Skeletal muscle tissue (tissue), 4 donors: ENCODE measurements around the gene C6orf62. TPM values are rescaled to one million over a fixed set of nuclear protein-coding genes. Genes with fewer than 3 reads are reported as not detected.
"Not testable (repeated sequence)": the region's sequence is repeated elsewhere in the genome, so short reads cannot be mapped to it uniquely, and the experiment has no call there.

Experiments used
- H3K27ac ChIP-seq: one replicate; pipeline ENCODE4 v1.7.0; 2013; ENCODE audit warnings: mild to moderate bottlenecking, low read depth, low read length, inconsistent platforms
- H3K27me3 ChIP-seq, 3 donors: one replicate each; pipeline ENCODE4 v1.7.0; 2013; ENCODE audit warnings: low read length in 3 of 3; ENCODE audit not compliant: control insufficient read depth in 3 of 3, insufficient read depth in 3 of 3
- H3K36me3 ChIP-seq, 3 donors: one replicate each; pipeline ENCODE4 v1.7.0; 2013; ENCODE audit warnings: low read length in 3 of 3; ENCODE audit not compliant: control insufficient read depth in 3 of 3, insufficient read depth in 3 of 3
- H3K4me1 ChIP-seq, 3 donors: one replicate each; pipeline ENCODE4 v1.7.0; 2013; ENCODE audit warnings: low read length in 3 of 3, mild to moderate bottlenecking in 3 of 3; ENCODE audit not compliant: control insufficient read depth in 3 of 3, insufficient read depth in 3 of 3
- H3K4me3 ChIP-seq, 3 donors: one replicate each; pipeline ENCODE4 v1.7.0; 2013; ENCODE audit warnings: low read length in 3 of 3
- H3K9ac ChIP-seq, 3 donors: one replicate each; pipeline ENCODE4 v1.7.0; 2013; ENCODE audit warnings: low read length in 3 of 3, mild to moderate bottlenecking in 3 of 3, moderate library complexity in 2 of 3, low read depth in 1 of 3
- H3K9me3 ChIP-seq, 3 donors: one replicate each; pipeline ENCODE4 v1.7.0; 2013; ENCODE audit warnings: low read length in 3 of 3; ENCODE audit not compliant: control insufficient read depth in 3 of 3
- total RNA-seq: library from RNA; depleted of rRNA; stranded (reverse); fragments of >200 nt; gene quantifications from one replicate; pipeline ENCODE4 v1.2.3, GENCODE V29; 2014
- donor health status: Osteomylitis.

C6orf62 gene
- total RNA-seq, 1 donor from 2014 or later: 41.2 TPM

GRCh38 chr6:24759718-24760117 is 40.8 kb upstream of the C6orf62 start:
- Histone ChIP-seq H3K9ac (no peak overlapping the region), H3K4me3 (no peak overlapping the region), H3K27me3 (no peaks in the 10 kb centered on the region), H3K9me3 (no peaks in the 10 kb centered on the region), H3K36me3 (no peaks in the 10 kb centered on the region), H3K4me1 (no peaks in the 10 kb centered on the region), H3K27ac (no peak overlapping the region)

GRCh38 chr6:24757611-24758010 is 38.7 kb upstream of the C6orf62 start:
- no peaks in the 10 kb centered on the region for H3K36me3 ChIP-seq
- H3K27me3 ChIP-seq: no peaks in the 10 kb centered on the region
- H3K4me1 ChIP-seq: no peaks in the 10 kb centered on the region
- no peak overlapping the region for H3K9ac ChIP-seq
- H3K9me3 ChIP-seq: no peaks in the 10 kb centered on the region
- no peak overlapping the region for H3K27ac ChIP-seq
- H3K4me3 ChIP-seq: no peak overlapping the region

- H3K4me1 ChIP-seq: no peaks in the 10 kb centered on the region
- no peak overlapping the region for H3K27ac ChIP-seq
- H3K9me3 ChIP-seq: no peaks in the 10 kb centered on the region
- no peak overlapping the region for H3K4me3 ChIP-seq
- no peak overlapping the region for H3K9ac ChIP-seq
- H3K36me3 ChIP-seq: no peaks in the 10 kb centered on the region
- no peaks in the 10 kb centered on the region for H3K27me3 ChIP-seq
These were observed 36.3 kb upstream of the C6orf62 start for GRCh38 chr6:24755279-24755678.

- not testable (repeated sequence) for H3K27ac ChIP-seq, H3K4me3 ChIP-seq, H3K4me1 ChIP-seq, H3K9ac ChIP-seq, H3K9me3 ChIP-seq, H3K27me3 ChIP-seq, H3K36me3 ChIP-seq
These were observed 35.4 kb upstream of the C6orf62 start for GRCh38 chr6:24754378-24754777.

- Histone ChIP-seq H3K4me3 (no peak overlapping the region), H3K36me3 (no peaks in the 10 kb centered on the region), H3K9ac (no peak overlapping the region), H3K9me3 (no peaks in the 10 kb centered on the region), H3K27me3 (no peaks in the 10 kb centered on the region), H3K27ac (no peak overlapping the region), H3K4me1 (no peaks in the 10 kb centered on the region)
These were observed 34.6 kb upstream of the C6orf62 start for GRCh38 chr6:24753545-24753944.

- Histone ChIP-seq H3K27me3 (no peaks in the 10 kb centered on the region), H3K36me3 (no peaks in the 10 kb centered on the region), H3K4me1 (no peaks in the 10 kb centered on the region), H3K27ac (no peak overlapping the region), H3K4me3 (no peak overlapping the region), H3K9ac (no peak overlapping the region), H3K9me3 (no peaks in the 10 kb centered on the region)
These were observed 34.1 kb upstream of the C6orf62 start for GRCh38 chr6:24752917-24753492.

- H3K9ac ChIP-seq: no peak overlapping the region
- no peak overlapping the region for H3K27ac ChIP-seq
- H3K27me3 ChIP-seq: no peaks in the 10 kb centered on the region
- no peaks in the 10 kb centered on the region for H3K9me3 ChIP-seq
- no peak overlapping the region for H3K4me3 ChIP-seq
- no peaks in the 10 kb centered on the region for H3K4me1 ChIP-seq
- H3K36me3 ChIP-seq: no peaks in the 10 kb centered on the region
These were observed 33.5 kb upstream of the C6orf62 start for GRCh38 chr6:24752503-24752902.

- H3K9ac ChIP-seq, H3K4me1 ChIP-seq, H3K27ac ChIP-seq, H3K4me3 ChIP-seq, H3K27me3 ChIP-seq, H3K36me3 ChIP-seq, H3K9me3 ChIP-seq: not testable (repeated sequence)
These were observed 31.9 kb upstream of the C6orf62 start for GRCh38 chr6:24750878-24751277.

GRCh38 chr6:24749297-24749696 is 30.3 kb upstream of the C6orf62 start:
- Histone ChIP-seq H3K4me1 (no peaks in the 10 kb centered on the region), H3K36me3 (no peaks in the 10 kb centered on the region), H3K4me3 (no peak overlapping the region), H3K9ac (no peak overlapping the region), H3K27me3 (no peaks in the 10 kb centered on the region), H3K27ac (no peak overlapping the region), H3K9me3 (no peaks in the 10 kb centered on the region)

- H3K27me3 ChIP-seq: no peaks in the 10 kb centered on the region
- H3K9ac ChIP-seq: no peak overlapping the region
- H3K9me3 ChIP-seq: no peaks in the 10 kb centered on the region
- H3K4me1 ChIP-seq: no peaks in the 10 kb centered on the region
- H3K27ac ChIP-seq: peak overlapping the region; percentile 64
- H3K4me3 ChIP-seq: no peak overlapping the region
- no peaks in the 10 kb centered on the region for H3K36me3 ChIP-seq
These were observed 26.0 kb upstream of the C6orf62 start for GRCh38 chr6:24744911-24745310.

- H3K4me1 ChIP-seq: no peaks in the 10 kb centered on the region
- H3K4me3 ChIP-seq: no peak overlapping the region
- no peaks in the 10 kb centered on the region for H3K9me3 ChIP-seq
- H3K36me3 ChIP-seq: no peaks in the 10 kb centered on the region
- no peaks in the 10 kb centered on the region for H3K27me3 ChIP-seq
- no peak overlapping the region for H3K9ac ChIP-seq
- peak overlapping the region; percentile 64 for H3K27ac ChIP-seq
These were observed 25.0 kb upstream of the C6orf62 start for GRCh38 chr6:24743944-24744335.
